Astrocyte (in vitro differentiated cells and primary cell): ENCODE measurements around the gene HINFP. TPM values are rescaled to one million over a fixed set of nuclear protein-coding genes. Genes with fewer than 3 reads are reported as not detected.

Experiments
- DNase-seq: peaks from one replicate; pipeline ENCODE4 v3.0.0-alpha.2; 2010; ENCODE audit warnings: low read depth
- FAIRE-seq: peaks from 2 replicates; lab custom pipeline; 2011; peaks lifted over from hg19 to GRCh38; lab: Jason Lieb, UNC
- H2AFZ ChIP-seq: 2 replicates; pipeline ENCODE4 v1.6.0; 2012; ENCODE audit warnings: low read depth, low read length, inconsistent platforms
- H3K27ac ChIP-seq: 2 replicates; pipeline ENCODE4 v1.5.1; 2011; ENCODE audit warnings: low read depth, low read length, inconsistent platforms
- H3K27me3 ChIP-seq: 2 replicates; pipeline ENCODE4 v1.6.0; 2011; ENCODE audit warnings: low read length, inconsistent platforms; ENCODE audit not compliant: insufficient read depth
- H3K36me3 ChIP-seq: 2 replicates; pipeline ENCODE4 v1.5.1; 2011; ENCODE audit warnings: low read length, inconsistent platforms; ENCODE audit not compliant: insufficient read depth
- H3K4me1 ChIP-seq: 2 replicates; pipeline ENCODE4 v1.5.1; 2011; ENCODE audit warnings: low read length, inconsistent platforms; ENCODE audit not compliant: insufficient read depth
- H3K4me2 ChIP-seq: 2 replicates; pipeline ENCODE4 v1.6.0; 2012; ENCODE audit warnings: low read length, inconsistent platforms
- H3K4me3 ChIP-seq: 2 replicates; pipeline ENCODE4 v1.5.1; 2011; ENCODE audit warnings: low read depth, mild to moderate bottlenecking, low read length, inconsistent platforms; ENCODE audit not compliant: insufficient read depth
- H3K79me2 ChIP-seq: 2 replicates; pipeline ENCODE4 v1.6.0; 2012; ENCODE audit warnings: mild to moderate bottlenecking, low read length, inconsistent platforms; ENCODE audit not compliant: insufficient read depth
- H3K9ac ChIP-seq: 2 replicates; pipeline ENCODE4 v1.6.0; 2012; ENCODE audit warnings: mild to moderate bottlenecking, low read length, inconsistent platforms
- H3K9me3 ChIP-seq: 2 replicates; pipeline ENCODE4 v1.5.1; 2012; ENCODE audit warnings: low read depth, mild to moderate bottlenecking, low read length, inconsistent platforms; ENCODE audit not compliant: insufficient read depth
- H4K20me1 ChIP-seq: 2 replicates; pipeline ENCODE4 v1.6.0; 2012; ENCODE audit warnings: low read length, inconsistent platforms; ENCODE audit not compliant: insufficient read depth
- H3K27ac Mint-ChIP-seq: one replicate; pipeline ENCODE4 v1.8.0; 2021; ENCODE audit warnings: mild to moderate bottlenecking, mixed read lengths; ENCODE audit not compliant: unreplicated experiment
- H3K27me3 Mint-ChIP-seq: one replicate; pipeline ENCODE4 v1.8.0; 2021; ENCODE audit warnings: low read depth, mixed read lengths; ENCODE audit not compliant: unreplicated experiment
- H3K36me3 Mint-ChIP-seq: one replicate; pipeline ENCODE4 v1.8.0; 2021; ENCODE audit warnings: low read depth, mixed read lengths; ENCODE audit not compliant: unreplicated experiment
- H3K4me1 Mint-ChIP-seq: one replicate; pipeline ENCODE4 v1.8.0; 2021; ENCODE audit warnings: low read depth, mixed read lengths; ENCODE audit not compliant: unreplicated experiment
- H3K4me3 Mint-ChIP-seq: one replicate; pipeline ENCODE4 v1.8.0; 2021; ENCODE audit warnings: mild to moderate bottlenecking, moderate library complexity, mixed read lengths; ENCODE audit not compliant: unreplicated experiment
- H3K9me3 Mint-ChIP-seq: one replicate; pipeline ENCODE4 v1.8.0; 2021; ENCODE audit warnings: mild to moderate bottlenecking, mixed read lengths; ENCODE audit not compliant: unreplicated experiment
- EZH2 ChIP-seq: IDR thresholded peaks from 2 replicates; pipeline ENCODE4 v1.6.1; 2012; ENCODE audit warnings: mild to moderate bottlenecking, low read length, inconsistent platforms; ENCODE audit not compliant: insufficient read depth
- total RNA-seq: library from RNA; stranded (reverse); gene quantifications from 2 replicates; pipeline ENCODE4 v1.2.1, GENCODE V29; 2021
- TF ChIP-seq, protein P1 (sequence below): IDR thresholded peaks from 2 replicates; pipeline ENCODE4 v1.5.1; 2011; ENCODE audit warnings: low read depth, mild to moderate bottlenecking, inconsistent platforms, low read length, moderate library complexity; ENCODE audit not compliant: insufficient read depth

Gene HINFP
- total RNA-seq, 1 donor from 2014 or later = 27.8 TPM

DNA sequence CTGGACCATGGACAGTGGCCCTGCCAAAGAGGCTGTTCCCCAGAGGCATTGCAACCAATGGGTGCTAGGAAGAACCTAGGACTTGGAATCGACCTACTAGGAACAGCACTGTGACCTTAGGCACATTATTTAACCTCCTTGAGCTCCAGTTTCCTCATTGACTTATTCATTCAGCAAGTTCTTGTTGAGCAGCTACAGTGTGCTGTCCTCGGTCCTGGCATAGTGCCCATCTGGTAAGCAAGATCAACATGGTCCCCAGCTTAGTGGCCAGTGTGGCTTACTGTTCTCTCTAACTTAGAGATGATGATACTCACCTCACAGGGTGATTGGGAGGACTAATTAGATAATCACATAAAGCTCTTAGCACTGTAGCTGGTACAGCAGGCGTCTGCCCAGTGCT is 35.7 kb downstream of the HINFP start:
- Mint-ChIP-seq H3K36me3 (peaks cover 2% of the 10 kb centered on the region), H3K9me3 (no peaks in the 10 kb centered on the region), H3K27ac (no peak overlapping the region), H3K4me1 (no peaks in the 10 kb centered on the region), H3K27me3 (peaks cover 60% of the 10 kb centered on the region), H3K4me3 (no peak overlapping the region)
- H3K4me1 ChIP-seq = no peaks in the 10 kb centered on the region
- H3K27ac ChIP-seq = no peak overlapping the region
- H3K4me3 ChIP-seq = no peak overlapping the region
- H3K27me3 ChIP-seq = peaks cover 4% of the 10 kb centered on the region
- H2AFZ ChIP-seq = no peak overlapping the region
- FAIRE-seq (no peak), DNase-seq (no peak)
- H3K79me2 ChIP-seq = no peaks in the 10 kb centered on the region
- H3K4me2 ChIP-seq = no peak overlapping the region
- TF ChIP-seq EZH2 = no peak
- TF ChIP-seq, protein P1, sequence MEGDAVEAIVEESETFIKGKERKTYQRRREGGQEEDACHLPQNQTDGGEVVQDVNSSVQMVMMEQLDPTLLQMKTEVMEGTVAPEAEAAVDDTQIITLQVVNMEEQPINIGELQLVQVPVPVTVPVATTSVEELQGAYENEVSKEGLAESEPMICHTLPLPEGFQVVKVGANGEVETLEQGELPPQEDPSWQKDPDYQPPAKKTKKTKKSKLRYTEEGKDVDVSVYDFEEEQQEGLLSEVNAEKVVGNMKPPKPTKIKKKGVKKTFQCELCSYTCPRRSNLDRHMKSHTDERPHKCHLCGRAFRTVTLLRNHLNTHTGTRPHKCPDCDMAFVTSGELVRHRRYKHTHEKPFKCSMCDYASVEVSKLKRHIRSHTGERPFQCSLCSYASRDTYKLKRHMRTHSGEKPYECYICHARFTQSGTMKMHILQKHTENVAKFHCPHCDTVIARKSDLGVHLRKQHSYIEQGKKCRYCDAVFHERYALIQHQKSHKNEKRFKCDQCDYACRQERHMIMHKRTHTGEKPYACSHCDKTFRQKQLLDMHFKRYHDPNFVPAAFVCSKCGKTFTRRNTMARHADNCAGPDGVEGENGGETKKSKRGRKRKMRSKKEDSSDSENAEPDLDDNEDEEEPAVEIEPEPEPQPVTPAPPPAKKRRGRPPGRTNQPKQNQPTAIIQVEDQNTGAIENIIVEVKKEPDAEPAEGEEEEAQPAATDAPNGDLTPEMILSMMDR = no peak
- H4K20me1 ChIP-seq = no peaks in the 10 kb centered on the region
- H3K9ac ChIP-seq = no peak overlapping the region
- H3K9me3 ChIP-seq = no peaks in the 10 kb centered on the region
- H3K36me3 ChIP-seq = no peaks in the 10 kb centered on the region

DNA sequence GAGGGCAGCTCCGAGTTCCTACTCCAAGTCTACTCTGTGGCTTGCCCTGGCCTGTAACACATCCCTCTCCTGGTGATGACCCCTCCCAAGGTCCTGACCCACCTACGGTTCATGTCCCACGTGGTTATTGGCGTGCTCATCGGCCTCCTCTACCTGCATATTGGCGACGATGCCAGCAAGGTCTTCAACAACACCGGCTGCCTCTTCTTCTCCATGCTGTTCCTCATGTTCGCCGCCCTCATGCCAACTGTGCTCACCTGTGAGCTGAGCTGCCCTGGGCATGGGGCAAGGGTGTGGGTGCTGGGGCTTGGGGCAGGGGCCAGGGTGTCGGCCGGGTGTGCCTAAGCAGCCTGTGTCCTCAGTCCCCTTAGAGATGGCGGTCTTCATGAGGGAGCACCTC is 37.1 kb downstream of the HINFP start:
- Mint-ChIP-seq H3K27ac (no peak overlapping the region), H3K9me3 (no peaks in the 10 kb centered on the region), H3K27me3 (peaks cover 60% of the 10 kb centered on the region), H3K4me1 (no peaks in the 10 kb centered on the region), H3K4me3 (no peak overlapping the region), H3K36me3 (peaks cover 2% of the 10 kb centered on the region)
- Histone ChIP-seq H3K27me3 (peaks cover under 1% of the 10 kb centered on the region), H2AFZ (no peak overlapping the region), H3K27ac (no peak overlapping the region), H3K4me2 (no peak overlapping the region), H3K79me2 (no peaks in the 10 kb centered on the region), H3K9me3 (no peaks in the 10 kb centered on the region), H3K4me1 (no peaks in the 10 kb centered on the region), H3K4me3 (no peak overlapping the region), H3K9ac (no peak overlapping the region), H4K20me1 (no peaks in the 10 kb centered on the region), H3K36me3 (no peaks in the 10 kb centered on the region)
- TF ChIP-seq, protein P1 = no peak
- no peak for TF ChIP-seq EZH2
- no peak for DNase-seq
- no peak for FAIRE-seq

DNA sequence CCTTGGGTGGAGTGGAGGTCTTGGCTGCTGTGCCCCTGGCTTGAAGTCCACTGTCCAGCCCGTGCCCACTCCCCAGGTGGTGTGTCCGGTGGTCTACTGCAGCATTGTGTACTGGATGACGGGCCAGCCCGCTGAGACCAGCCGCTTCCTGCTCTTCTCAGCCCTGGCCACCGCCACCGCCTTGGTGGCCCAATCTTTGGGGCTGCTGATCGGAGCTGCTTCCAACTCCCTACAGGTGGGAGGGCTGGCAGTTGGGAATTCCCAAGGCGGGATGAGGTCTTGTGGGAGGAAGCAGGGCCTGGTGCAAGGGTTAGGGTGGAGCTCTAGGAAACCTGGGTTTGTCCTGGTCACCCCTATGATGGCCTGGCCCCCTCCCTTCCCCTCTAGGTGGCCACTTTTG is 38.8 kb downstream of the HINFP start:
- Histone ChIP-seq H4K20me1 (no peaks in the 10 kb centered on the region), H3K36me3 (no peaks in the 10 kb centered on the region), H3K27ac (no peak overlapping the region), H2AFZ (no peak overlapping the region), H3K9ac (no peak overlapping the region), H3K4me2 (no peak overlapping the region), H3K4me1 (no peaks in the 10 kb centered on the region), H3K4me3 (no peak overlapping the region), H3K27me3 (no peaks in the 10 kb centered on the region), H3K9me3 (no peaks in the 10 kb centered on the region), H3K79me2 (no peaks in the 10 kb centered on the region)
- Mint-ChIP-seq H3K36me3 (no peaks in the 10 kb centered on the region), H3K4me1 (no peaks in the 10 kb centered on the region), H3K27me3 (peaks cover 44% of the 10 kb centered on the region), H3K4me3 (no peak overlapping the region), H3K9me3 (no peaks in the 10 kb centered on the region), H3K27ac (no peak overlapping the region)
- FAIRE-seq (no peak), DNase-seq (no peak)
- no peak for TF ChIP-seq EZH2
- TF ChIP-seq, protein P1 = no peak
